Skeletal muscle cell (primary cell): ENCODE results near the gene SUSD1.

Experiments
- DNase-seq: peaks from one replicate; pipeline ENCODE4 v3.0.0-alpha.2; 2010; ENCODE audit warnings: low read depth
- H3K4me3 ChIP-seq: 2 replicates; pipeline ENCODE4 v1.5.1; 2011; ENCODE audit warnings: low read depth, mild to moderate bottlenecking, control low read depth, low read length, moderate library complexity

The SUSD1 gene

DNA sequence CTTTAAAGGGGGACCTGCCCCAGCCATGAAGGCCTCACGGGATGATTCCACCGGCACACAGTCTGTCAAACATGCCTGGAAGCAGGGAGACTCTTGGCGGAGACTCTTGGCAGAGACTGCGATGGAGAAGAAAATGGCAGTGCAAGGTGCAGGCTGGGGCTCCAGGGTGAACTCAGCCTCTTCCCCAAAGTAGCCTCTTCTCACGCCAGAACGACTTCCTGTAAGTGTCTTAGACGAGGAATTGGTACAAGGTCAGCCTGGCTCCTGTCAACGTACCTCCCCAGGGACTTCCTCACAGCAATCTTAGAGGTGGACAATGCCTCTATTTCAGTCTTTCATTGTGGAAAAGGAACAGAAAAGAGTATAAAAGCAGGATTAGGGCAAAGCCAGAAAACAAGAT is 169.2 kb downstream of the SUSD1 start:
- H3K4me3 ChIP-seq: no peak overlapping the region
- DNase-seq: no peak

DNA sequence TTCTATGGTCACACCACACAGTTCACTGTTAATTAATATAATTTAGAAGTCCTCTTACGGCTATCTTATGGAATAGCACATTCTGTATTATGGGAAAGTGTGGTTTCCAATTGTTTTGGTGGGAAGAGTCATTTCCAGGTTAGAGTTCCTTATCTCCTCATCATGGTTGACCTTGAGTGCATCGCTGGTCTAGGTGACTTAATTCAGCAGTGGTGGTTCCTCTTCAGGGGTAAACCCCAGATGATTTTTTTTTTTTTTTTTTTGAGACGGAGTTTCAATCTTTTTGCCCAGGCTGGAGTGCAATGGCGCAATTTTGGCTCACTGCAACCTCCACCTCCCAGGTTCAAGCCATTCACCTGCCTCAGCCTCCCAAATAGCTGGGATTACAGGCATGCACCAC is 171.6 kb downstream of the SUSD1 start:
- no peak overlapping the region for H3K4me3 ChIP-seq
- no peak for DNase-seq

DNA sequence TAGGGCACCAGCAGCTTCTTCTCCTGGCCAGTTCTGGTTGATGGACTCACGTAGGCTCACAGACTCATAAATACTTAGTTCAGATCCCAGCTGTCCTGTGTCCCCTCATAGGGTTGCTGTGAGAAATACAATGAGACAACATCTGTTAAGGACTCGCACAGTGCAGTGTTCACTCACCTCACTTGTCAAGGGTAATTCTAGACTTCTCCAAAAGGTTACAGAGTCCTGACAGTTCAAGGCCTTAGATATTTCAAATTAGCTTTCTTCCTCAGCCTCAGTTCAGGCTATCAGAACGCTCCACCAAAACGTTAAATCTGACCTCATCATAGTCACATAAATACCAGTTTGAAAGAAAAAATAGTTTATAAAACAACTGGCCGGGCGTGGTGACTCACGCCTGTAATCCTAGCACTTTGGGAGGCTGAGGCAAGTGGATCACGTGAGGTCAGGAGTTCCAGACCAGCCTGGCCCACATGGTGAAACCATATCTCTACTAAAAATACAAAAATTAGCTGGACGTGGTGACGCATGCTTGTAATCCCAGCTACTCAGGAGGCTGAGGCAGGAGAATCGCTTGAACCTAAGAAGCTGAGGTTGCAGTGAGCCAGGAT is 172.1 kb downstream of the SUSD1 start:
- no peak overlapping the region for H3K4me3 ChIP-seq
- DNase-seq: no peak

DNA sequence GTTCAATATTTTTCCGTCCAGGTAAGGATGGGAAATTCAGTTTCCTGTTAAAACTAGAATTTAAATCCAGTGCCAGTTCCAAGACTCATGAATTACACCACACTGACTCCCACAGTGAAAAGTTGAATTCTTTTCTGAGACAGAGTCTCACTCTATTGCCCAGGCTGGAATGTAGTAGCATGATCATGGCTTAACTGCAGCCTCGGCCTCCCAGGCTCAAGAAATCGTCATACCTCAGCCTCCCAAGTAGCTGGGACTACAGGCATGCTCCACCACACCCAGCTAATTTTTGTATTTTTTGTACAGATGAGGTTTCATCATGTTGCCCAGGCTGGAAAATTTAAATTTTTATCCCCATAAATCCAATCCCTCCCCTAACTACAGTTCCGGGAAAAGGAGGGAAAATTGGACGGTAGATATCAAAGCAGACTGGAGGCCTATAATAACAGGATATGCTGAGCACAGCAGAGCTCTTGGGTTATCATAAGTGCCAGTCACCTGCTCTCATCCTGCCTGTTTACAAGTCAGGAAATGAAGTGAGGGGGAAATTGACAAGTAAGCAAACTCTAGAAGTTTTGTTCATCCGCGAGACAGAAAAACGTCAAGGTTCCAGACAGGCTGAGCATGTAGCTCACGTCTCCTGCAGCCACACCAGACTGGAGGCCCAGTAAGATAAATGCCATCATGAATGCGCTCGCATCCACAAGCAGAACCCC is 172.8 kb downstream of the SUSD1 start:
- no peak for DNase-seq
- no peak overlapping the region for H3K4me3 ChIP-seq

DNA sequence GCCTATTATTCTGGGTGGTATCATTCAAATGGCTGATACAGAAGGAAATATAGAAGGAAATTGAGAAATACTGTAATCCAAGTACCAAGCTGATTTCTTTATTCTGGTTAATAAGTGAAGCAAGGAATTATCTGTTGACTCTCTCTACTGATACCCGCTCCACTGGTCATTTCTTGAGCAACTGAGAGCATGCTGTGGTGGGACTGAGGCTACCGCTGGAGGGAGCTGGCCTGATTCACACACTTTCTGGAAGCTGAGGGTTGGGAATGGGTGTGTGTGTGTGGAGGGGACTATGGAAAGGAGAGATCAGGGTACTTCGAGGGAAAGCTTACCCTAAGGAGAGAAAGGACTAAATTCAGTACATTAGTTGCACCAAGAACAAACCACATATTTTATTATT is 174.4 kb downstream of the SUSD1 start:
- no peak overlapping the region for H3K4me3 ChIP-seq
- DNase-seq: no peak

DNA sequence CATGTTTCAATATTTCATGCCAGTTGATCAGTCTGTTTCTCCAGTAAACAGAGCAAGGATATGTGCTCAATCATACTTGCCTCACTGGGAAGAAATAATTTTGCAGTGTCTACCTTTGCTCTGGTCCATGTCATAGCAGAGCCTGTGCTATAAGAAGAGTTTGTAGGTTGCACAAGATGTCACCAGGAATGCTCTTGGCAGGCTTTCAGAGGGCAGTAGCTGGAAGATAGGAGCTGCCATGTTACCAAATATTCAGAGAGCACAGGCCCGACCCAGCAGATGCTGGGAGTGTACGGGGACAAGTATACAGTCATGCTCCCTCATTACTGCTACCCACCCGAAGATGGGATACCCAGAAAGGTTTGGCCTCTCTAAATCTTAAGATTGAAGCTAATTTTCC is 175.8 kb downstream of the SUSD1 start:
- H3K4me3 ChIP-seq: no peak overlapping the region
- DNase-seq: no peak

DNA sequence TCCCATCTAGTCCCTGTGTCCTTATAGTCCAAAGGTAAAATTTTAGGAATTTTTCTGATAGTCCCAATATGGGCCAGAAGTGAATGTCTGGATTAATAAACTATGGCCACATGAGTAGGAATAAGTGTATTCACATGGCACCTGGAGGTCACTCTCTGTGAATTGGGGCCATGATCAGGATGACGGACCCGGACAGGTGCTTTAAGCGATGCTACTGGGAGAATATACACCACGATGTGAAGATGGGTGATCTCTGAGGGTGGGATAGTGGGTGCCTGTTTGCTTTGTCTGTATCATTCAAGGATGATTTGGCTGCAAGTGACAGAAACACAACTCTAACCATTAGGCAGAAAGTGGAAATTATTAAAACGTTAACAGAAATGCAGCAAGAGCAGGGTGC is 177.3 kb downstream of the SUSD1 start:
- H3K4me3 ChIP-seq: no peak overlapping the region
- no peak for DNase-seq

DNA sequence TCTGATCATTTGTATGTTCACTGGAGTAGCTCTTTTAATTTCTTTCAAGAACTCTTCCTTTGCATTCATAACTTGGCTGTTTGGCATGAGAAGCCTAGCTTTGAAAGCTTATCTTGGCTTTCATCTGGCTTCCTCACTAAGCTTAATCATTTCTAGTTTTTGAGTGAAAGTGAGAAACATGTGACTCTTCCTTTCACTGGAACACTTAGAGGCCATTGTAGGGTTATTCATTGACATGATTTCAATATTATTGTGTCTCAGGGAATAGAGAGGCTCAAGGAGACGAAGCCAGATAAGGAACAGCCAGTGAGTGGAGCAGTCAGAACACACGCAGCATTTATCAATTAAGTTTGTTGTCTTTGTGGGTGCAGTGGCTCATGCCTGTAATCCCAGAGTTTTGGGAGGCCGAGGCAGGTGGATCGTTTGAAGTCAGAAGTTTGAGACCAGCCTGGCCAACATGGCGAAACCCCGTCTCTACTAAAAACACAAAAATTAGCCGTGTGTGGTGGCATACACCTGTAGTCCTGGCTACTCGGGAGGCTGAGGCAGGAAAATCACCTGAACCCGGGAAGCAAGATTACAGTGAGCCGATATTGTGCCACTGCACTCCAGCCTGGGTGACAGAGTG is 180.2 kb downstream of the SUSD1 start:
- DNase-seq: no peak
- H3K4me3 ChIP-seq: no peak overlapping the region

DNA sequence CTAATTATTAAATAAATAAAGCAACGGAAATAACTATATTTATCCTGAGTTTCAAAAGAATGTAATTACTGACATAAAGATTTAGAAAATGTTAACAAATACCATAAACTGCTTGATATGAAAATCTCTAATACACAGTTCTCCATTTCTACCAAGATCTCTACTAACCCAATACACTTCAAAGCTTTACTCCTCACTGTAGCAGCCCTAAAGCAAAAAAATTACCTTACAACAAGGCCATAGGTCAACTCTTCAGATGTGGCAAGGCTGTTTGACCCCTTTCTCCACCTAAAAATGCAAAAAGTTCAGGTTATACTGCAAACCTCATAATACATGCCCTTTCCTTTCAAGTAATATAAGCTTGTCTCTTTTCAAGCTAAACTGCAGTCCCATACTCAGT is 181.8 kb downstream of the SUSD1 start:
- DNase-seq: no peak
- H3K4me3 ChIP-seq: no peak overlapping the region

DNA sequence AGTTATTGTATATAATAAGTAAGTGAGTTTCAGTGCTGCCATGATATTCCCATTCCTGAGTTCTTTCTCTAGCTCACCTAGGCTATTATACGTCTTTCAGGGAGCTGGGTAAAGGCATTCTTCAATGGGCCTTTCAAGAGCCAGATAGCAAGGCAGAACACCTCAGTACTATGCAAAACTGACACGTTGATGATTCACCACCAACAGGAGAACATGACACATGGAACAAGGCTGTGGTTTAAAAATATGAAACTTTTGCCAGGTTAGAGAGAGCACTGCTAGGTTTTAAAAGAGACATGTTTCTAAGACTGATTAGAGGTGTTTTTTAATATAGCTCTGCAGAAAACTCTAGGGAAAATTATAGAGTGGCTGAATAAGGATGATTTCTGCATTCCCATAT is 182.6 kb downstream of the SUSD1 start:
- peak; percentile 39 for DNase-seq

DNA sequence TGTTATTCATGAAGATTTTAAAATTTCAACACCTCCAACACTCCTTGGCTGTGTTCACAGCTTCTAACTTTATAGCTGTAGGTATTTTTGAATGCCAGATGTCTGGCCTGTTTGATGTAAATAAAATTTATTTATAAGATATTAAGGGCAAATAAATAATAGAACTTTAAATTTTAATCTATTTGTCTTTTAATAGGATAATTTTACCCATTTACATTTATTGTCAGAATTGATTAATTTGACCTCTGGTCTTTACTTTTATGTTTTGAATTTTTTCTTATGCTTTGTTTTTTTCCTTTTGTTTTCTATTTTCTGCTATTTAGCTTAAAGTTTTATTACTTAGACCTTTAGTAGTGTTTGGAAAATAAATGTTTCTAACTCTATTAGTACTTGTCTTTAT is 183.9 kb downstream of the SUSD1 start:
- H3K4me3 ChIP-seq: no peak overlapping the region

More for the DNA sequence above, 182.6 kb downstream of the SUSD1 start:
- H3K4me3 ChIP-seq: no peak overlapping the region

More for the DNA sequence above, 183.9 kb downstream of the SUSD1 start:
- DNase-seq: no peak
